Fibroblast of pulmonary artery (primary cell): ENCODE measurements around the gene SUPT5H.

Source experiments
- DNase-seq: peaks from one replicate; pipeline ENCODE4 v3.0.0-alpha.2; 2010; ENCODE audit warnings: low read depth
- H3K4me3 ChIP-seq: replicated peaks from 2 replicates; pipeline ENCODE4 v1.5.1; 2011; ENCODE audit warnings: low read depth, mild to moderate bottlenecking, control low read depth, low read length, moderate library complexity
- TF ChIP-seq, protein P1 (sequence below): IDR thresholded peaks from 2 replicates; pipeline ENCODE4 v1.5.1; 2011; ENCODE audit warnings: mild to moderate bottlenecking, control low read depth, low read length, inconsistent platforms; ENCODE audit errors: missing control alignments

SUPT5H gene

DNA sequence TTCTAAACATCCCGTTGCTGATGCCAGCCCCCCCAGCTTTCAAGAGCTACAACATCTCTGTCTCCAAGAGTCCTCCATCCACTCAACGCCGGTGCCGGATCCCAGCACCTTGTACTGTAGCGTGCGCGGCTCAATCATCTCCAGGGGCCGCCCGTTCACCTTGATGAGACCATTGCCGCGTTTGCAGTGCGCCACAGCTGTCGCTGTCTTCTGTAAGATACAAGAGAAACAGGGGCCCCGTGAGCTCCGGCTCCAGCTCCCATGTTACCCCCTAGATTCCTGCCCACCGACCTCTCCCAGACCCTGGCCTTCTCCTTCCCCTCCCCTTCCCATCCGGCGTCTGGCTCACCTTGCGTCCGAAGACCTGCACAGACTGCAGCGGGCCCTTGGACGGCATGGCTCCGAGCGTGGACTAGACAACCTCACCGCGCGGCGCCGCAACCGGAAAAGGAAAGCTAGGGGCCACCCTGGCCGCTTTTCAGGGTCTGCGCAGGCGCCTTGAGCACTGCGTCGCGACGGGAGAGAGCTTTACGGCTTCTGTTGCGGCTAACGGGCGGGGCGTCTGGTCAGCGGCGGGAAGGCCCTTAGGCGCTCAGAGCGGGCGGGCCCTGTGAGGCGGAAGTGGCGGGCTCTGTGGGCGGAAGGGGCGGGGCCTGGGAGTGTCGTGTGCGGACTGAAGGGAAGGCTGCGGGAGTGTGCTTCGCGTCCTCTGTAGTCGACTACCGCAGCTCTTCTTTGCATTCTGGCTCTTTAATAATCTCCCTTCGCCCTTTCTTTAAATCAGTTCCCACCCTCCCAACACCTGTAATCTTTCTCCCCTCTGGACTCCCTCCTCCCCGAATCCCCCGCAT lies 9.7 kb upstream of the SUPT5H start, which contains the start of gene RPS16:
Gene RPS16 (minus strand): TSS at position 451 of the 851 bp plus-strand sequence. CDS start 54 bp downstream, at position 397.
- peak; percentile 98 for DNase-seq
- TF ChIP-seq, protein P1, sequence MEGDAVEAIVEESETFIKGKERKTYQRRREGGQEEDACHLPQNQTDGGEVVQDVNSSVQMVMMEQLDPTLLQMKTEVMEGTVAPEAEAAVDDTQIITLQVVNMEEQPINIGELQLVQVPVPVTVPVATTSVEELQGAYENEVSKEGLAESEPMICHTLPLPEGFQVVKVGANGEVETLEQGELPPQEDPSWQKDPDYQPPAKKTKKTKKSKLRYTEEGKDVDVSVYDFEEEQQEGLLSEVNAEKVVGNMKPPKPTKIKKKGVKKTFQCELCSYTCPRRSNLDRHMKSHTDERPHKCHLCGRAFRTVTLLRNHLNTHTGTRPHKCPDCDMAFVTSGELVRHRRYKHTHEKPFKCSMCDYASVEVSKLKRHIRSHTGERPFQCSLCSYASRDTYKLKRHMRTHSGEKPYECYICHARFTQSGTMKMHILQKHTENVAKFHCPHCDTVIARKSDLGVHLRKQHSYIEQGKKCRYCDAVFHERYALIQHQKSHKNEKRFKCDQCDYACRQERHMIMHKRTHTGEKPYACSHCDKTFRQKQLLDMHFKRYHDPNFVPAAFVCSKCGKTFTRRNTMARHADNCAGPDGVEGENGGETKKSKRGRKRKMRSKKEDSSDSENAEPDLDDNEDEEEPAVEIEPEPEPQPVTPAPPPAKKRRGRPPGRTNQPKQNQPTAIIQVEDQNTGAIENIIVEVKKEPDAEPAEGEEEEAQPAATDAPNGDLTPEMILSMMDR, result no peak
- peak within 1 kb of the TSS; percentile 94 for H3K4me3 ChIP-seq

DNA sequence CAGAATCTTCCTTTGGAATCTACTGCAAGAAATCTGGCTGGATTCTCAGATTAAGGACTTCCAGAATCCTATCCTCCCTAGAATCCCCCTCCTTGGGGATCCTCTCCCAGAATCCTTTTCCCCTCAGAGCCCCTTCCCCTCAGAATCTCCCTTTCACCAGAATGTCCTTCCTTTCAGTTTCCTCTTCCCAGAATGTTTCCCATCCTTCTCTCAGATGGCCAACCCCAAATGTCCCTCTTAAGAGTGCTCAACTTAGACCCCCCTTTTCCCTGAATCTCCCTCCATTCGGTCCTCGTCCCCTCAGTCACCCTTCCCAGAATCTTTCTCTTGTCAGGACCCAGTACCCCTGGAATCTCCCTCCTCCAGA lies 9.0 kb upstream of the SUPT5H start:
- DNase-seq, result no peak
- TF ChIP-seq, protein P1, result no peak
- H3K4me3 ChIP-seq, result peak overlapping the region; percentile 94

DNA sequence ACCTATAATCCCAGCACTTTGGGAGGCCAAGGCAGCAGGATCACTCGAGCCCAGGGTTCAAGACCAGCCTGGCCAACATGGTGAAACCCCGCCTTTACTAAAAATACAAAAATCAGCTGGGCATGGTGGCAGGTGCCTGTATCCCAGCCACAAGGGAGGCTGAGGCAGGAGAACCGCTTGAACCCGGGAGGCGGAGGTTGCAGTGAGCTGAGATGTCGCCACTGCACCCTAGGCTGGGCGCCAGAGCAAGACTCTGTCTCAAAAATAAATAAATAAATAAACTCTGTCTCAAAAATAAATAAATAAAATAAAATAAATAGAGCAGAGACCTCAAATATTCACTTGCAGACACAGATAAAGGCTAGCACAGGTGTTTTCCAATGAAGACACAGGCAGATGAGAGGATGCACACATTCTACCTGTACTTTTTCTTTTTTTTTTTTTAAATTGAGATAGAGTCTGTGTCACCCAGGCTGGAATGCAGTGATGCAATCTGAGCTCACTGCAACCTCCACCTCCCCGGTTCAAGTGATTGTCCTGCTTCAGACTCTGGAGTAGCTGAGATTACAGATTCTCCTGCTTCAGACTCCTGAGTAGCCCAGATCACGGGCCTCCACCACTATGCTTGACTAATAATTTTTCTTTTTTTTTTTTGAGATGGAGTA lies 7.0 kb upstream of the SUPT5H start:
- TF ChIP-seq, protein P1, result no peak
- DNase-seq, result peak; percentile 42
- no peak overlapping the region for H3K4me3 ChIP-seq

DNA sequence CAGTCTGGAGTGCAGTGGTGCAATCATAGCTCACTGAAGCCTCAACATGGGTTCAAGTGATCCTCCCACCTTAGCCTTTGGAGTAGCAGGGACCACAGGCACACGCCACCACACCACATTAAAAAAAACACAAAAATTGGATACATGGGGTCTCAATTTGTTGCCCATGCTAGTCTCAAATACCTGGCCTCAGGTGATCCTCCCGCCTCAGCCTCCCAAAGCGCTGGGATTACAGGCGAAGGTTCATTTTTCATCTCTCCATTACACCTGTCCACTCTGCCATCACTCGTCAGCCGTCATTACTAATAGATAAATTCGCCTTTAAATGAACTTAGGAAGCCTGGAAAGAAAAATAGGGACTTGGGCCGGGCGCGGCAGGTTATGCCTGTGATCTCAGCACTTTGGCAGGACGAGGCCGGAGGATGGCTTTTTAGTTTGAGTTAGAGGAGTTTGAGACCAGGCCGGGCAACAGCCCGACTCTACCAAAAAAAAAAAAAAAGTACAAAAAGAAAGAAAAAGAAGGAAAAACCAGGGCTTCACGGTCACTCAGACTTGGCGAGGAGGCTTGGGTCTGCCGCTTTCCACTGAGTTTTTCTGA lies 685 bp upstream of the SUPT5H start:
- peak overlapping the region; percentile 100 for H3K4me3 ChIP-seq
- TF ChIP-seq, protein P1, result no peak
- DNase-seq, result no peak

DNA sequence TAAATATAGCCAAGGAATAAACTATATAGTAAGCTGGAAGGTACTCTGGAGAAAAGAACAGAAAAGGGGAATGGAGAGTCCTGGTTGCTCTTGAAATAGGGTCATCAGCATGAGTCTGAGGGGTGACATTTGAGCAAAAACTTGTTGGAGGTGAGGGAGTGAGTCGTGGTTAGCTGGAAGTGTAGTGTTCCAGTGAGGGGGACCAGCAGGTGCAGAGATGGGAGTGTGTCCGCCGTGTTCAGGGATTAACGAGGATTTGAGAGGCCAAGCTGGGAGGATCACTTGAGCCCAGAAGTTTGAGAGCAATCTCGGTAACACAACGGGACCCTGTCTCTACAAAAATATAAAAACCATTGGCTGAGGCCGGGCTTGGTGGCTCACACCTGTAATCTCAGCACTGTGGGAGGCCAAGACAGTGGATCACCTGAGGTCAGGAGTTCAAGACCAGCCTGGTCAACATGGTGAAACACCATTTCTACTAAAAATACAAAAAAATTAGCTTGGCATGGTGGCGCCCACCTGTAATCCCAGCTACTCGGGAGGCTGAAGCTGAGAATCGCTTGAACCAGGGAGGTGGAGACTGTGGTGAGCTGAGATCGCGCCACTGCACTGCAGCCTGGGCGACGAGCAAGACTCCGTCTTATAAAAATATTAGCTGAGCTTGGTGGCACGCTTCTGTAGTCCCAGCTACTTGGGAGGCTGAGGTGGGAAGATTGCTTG lies 1.1 kb downstream of the SUPT5H start:
- TF ChIP-seq, protein P1, result no peak
- DNase-seq, result no peak

DNA sequence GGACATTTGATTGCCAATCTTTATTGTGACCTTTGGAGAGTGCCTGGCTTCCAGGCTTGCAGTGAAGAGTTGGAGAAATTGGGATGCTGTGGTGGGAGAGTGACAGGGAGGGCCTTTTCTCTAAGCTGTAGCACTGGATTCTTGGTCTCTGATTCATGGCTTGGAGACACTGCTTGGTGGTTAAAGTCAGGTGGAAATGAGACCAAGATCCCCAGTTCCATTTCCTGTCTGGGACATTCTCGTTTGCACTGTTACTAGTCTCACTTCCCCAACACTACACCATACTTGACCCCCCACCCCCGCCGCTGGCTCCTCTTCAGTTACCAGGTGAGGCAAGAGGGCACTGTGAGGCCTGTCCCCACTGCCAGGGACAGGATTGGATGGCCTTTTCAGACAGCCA lies 2.9 kb downstream of the SUPT5H start:
- no peak overlapping the region for H3K4me3 ChIP-seq
- TF ChIP-seq, protein P1, result no peak
- no peak for DNase-seq

More for the DNA sequence above, 1.1 kb downstream of the SUPT5H start:
- peak overlapping the region; percentile 100 for H3K4me3 ChIP-seq
